T47D (cell line): ENCODE results near the gene CDK14.

Experiments used
- DNase-seq, 2 experiments: peaks; one replicate each; pipeline versions ENCODE4 v3.0.0 to v3.0.0-alpha.2; 2011 to 2012; ENCODE audit warnings: low read depth in 1 of 2, low spot score in 1 of 2
- JUND ChIP-seq: IDR thresholded peaks from 2 replicates; pipeline ENCODE4 v1.6.1; 2012; ENCODE audit warnings: low read depth
- in situ Hi-C: cut with HindIII; loops from 2 replicates; pipeline ENCODE4 v1.10.0; 2016; ENCODE audit warnings: low sequenced_read_pairs, low pct_unique_long_range_greater_than_20kb

The CDK14 gene

DNA sequence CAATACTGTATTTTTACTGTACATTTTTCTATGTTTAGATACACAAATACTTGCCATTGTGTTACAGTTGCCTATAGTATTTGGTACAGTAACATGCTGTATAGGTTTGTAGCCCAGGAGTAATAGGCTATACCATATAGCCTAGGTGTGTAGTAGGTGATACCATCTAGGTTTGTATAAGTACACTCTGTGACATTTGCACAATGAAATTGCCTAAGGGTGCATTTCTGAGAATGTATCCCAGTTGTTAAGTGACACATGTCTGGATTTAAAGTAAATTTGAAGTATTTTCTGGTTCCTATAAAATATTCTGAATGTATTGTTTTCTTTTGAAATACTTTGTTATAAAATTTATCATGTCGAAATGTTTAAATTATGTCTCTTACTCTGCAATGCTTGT is 7.2 kb downstream of the CDK14 start:
- in situ Hi-C loops: no loop called here

DNA sequence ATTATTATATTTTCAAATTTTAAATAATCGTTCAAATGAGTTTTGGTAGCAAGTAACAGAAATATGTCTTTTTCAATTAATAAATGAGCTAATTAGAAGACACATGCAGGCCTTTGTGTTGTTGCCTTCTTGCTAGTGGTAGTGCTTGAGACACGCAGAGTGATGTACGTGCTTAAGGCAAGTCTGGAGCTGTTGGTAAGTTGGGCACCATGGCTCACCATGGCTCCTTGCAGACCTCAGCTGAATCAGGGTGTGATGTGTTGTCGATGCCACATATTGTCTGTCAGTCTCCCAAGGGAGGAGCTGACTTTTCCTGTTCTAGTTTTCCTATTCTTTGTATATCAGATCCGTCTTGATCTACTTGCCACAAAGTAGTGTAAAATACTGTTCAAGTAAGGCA is 8.3 kb downstream of the CDK14 start:
- no peak for DNase-seq
- in situ Hi-C loops: no loop called here
- no peak for TF ChIP-seq JUND

More for the DNA sequence above, 7.2 kb downstream of the CDK14 start:
- peak in 1 of 2 experiments; percentile 68 for DNase-seq
- TF ChIP-seq JUND: no peak

DNA sequence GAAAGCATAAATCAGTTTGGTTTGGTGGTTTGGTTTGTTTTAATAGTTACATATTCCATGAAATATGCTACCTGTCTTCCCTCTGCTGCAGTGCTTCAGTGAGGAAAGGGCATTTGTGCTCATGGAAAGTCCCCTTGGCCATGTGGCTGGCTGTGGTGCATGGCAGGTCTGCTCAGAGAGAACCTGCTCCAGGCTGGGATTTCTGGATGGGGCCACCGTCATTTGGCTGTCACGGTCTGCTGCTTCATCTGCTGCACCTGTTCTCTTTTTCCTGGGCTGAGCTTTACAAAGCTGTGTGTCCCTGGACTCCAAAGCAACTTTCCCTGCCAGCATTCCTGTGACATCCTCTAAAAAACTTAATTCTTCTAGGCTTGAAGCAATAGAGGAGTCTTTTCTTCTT is 8.9 kb downstream of the CDK14 start:
- in situ Hi-C loops: no loop called here
- TF ChIP-seq JUND: no peak
- DNase-seq: no peak

DNA sequence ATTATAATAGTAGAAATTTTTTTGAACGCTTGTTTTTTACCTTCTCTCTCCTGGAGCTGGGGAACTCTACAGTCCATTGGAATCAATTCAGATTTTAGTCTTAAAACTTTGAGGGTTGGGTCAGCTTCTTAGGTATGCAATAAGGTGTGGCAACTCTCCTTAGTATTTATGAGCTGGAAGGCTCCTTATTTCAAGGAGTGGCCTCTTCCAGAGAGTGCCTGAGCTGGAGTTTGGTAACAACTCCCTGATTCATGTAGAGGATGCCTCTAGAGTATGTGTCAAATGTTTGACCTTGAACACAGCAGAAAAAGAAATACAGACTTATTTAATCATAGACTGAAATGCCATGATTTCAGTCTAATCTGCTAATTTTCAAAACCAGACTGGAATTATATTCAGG is 11.1 kb downstream of the CDK14 start:
- DNase-seq: no peak
- no peak for TF ChIP-seq JUND
- in situ Hi-C loops: no loop called here

DNA sequence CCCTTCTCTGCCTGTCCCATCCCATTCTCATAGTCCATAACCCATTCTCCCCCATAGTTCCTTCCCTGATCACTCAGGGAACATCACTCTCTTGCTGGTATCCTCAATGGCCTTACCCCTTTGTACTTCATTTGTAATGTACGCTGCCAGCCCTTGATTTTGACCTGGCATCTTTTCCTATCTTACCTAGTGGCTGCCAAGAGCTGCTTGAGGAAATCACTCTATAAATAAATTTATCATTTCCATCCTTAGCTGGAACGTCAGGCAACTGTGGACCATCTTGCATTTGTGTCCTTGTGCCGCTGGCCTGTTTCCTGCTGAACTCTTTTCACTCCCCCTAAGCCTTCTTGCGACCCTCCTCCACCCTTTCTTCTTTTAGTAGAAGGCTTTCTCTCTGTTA is 14.0 kb downstream of the CDK14 start:
- in situ Hi-C loops: no loop called here
- no peak for DNase-seq
- no peak for TF ChIP-seq JUND

DNA sequence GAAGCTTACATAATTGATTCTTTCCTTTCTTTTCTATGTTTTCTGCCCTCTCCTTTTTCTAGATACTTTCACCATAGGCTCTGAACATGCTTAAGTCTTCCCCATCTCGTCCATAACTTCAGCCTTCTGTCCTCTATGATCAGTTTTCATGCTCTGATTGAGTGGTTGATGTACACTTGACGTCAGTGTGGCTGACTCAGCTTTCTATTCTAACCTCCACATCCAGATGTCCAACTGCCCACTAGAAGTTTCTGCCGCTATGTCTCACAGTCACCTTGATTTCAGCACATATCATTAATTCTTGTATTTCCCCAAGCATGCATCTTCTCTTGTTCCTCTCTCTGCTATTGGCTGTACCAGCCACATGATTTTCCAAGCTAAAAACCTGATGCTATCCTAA is 15.0 kb downstream of the CDK14 start:
- DNase-seq: no peak
- in situ Hi-C loops: no loop called here
- no peak for TF ChIP-seq JUND

DNA sequence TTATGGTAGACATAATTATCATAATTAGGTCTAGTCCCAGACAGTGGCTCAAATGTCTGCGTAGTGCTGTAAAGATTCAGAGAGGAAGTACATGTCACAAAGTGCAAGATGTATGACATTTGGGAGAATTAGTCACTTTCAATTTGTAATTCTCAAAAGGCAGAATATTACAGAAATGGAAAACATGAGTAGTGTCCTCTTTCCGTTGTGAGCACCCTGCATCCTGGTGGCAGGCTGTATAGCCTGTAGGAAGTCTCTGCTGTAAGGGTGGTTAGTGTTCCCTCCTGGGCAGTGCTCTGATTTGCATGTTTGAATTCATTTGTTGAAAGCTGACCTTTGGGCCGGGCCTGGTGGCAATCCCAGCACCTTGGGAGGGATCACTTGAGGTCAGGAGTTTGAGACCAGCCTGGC is 17.0 kb downstream of the CDK14 start:
- DNase-seq: no peak
- in situ Hi-C loops: no loop called here
- TF ChIP-seq JUND: no peak

DNA sequence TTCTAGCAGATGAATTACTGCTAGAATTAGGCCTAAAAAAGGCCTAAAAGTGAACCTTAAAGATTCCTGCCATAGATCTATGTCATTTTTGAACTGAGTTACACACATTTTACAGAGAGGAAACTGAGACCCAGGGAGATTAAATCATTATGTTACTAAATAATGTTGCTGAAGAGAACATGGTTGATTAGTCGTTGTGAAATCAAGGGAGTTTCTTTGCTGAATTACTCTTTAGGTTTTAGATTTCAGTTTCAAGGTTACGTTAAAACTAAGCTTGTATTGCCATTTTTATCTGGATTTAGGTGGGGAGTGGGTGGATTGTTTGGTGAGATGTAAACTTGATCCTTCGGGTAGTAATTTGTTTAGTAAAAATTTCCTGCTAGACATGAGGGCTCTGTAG is 21.3 kb downstream of the CDK14 start:
- TF ChIP-seq JUND: no peak
- in situ Hi-C loops: no loop called here
- no peak for DNase-seq

DNA sequence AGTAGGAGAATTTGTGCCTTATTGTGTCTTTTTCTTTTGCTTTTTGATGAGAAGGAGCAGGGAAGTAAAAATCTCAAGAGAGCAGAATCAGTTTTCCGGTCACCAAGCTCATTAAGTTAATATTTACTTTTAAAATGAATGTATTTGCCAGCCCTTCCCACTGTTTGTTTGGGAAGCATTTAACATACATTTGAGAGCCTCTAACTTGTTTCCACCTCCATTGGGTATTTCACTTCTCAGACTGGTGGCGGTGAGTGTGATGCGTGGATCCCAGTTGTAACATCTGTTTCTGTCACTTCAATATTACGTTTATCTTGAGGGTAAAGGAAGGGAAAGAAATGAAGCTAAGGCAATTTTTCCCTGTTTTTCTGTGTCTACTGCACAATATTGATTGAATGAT is 22.8 kb downstream of the CDK14 start:
- in situ Hi-C loops: no loop called here
- DNase-seq: peak in 1 of 2 experiments; percentile 43
- TF ChIP-seq JUND: no peak; the same call in 1 of the 2 replicates

DNA sequence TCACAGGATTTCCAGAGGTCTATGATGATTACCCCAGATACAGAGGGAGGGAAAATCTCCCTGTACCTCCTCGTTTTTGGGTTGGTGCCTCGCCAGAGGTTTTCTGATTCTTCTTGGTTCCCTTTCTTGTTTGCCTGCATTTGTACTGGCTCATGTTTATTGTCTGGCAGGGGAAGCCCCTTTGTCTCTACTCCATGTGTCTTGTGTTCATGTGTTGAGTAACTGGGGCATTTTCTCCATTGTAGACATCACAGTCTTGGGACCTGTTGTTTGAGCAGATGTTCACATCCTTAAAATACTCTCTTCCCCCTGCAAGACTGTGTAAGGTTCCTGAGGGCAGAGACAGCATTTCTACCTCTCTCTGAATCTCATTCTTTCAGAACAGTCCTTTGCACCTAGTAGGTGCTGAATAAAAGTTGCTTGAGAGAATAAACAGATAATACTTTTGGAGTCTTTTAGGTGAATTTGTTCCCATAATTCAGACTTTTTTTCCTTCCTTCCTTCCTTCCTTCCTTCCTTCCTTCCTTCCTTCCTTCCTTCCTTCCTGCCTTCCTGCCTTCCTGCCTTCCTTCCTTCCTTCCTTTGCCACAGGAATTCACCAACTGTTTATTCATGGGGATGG is 25.1 kb downstream of the CDK14 start:
- DNase-seq: no peak
- in situ Hi-C loops: no loop called here
- no peak for TF ChIP-seq JUND

DNA sequence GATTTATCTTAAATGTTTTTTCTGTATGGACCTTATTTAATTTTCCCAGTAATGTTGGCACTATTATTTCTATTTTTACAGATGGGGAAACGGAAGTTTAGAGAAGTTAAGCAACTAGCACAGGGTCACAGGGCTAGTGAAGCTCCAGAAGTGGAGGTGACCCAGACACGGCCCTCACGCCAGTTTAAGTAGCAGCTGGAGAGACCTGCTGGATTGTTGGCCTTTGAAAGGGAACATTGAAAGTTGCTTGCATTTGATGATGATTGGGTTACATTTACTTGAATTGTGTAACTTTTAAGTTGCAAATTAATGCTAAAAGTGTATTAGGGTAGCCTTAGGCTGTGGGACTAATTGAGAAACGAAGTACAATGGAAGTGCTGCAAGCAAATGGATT is 25.6 kb downstream of the CDK14 start:
- in situ Hi-C loops: no loop called here
- peak in 1 of 2 experiments; percentile 34 for DNase-seq
- TF ChIP-seq JUND: no peak

DNA sequence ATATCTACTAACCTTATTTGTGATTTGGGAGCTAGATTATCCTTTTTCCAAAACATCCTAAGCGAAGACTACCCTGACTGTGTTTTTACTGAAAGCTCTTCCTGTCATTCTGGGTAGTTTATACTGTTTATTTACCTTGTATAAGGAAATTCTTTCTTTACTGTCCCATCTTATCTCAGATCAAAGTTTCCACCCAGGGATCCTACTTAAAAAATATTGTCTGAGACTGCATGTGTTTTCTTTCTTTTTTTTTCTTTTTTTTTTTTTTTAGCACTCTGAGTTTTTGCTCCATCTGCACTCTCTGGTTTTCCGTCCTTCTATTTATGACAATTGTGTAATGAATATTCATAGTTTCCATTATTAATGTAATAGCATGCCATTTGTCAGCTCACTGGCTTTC is 26.5 kb downstream of the CDK14 start:
- no peak for DNase-seq
- no peak for TF ChIP-seq JUND
- in situ Hi-C loops: no loop called here

DNA sequence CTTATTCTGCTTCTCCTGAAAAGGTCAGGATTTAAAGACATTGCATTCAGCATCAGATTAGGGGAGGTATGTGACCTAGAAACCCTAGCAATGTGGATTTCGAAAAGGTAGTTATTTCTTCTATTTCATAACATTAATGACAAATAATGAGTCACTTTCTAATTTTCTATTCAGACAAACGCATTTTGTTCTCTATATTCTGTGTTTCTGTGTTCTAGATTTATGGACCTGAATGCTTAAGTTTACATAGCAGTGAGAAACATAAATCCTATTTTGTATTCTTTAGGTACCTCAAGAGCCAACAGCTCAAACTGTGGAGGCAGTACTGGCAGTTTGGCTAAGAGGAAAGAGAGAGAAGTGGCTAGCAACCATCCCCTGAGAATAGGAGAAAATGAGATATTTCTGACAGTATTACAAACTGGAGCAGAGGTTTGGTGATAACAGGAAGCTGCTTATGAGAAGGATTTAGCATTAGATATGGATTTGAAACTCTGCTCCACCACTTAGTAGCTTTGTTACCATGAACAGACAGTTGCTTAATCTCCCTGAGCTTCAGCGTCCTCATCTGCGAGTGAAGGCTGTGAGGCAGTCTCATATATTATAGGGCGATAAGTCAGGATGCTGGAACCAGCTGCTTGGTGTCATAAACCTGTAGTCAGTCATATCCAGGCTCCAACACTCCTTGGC is 28.2 kb downstream of the CDK14 start:
- DNase-seq: no peak
- in situ Hi-C loops: no loop called here
- no peak for TF ChIP-seq JUND

DNA sequence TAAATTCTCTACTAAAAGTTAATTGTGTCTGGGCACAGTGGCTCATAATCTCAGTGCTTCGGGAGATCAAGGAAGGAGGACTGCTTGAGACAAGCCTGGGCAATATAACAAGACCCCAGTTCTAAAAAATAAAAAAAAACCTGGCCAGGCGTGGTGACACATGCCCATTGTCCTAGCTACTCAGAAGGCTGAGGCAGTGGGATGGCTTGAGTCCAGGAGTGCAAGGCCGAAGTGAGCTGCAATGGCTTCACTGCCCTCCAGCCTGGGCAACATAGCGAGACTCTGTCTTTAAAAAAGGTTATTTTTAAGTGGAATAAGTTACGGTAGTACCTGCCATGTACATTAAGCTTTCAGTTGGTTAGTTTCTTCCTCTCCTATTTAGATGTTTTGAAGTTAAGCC is 28.9 kb downstream of the CDK14 start:
- in situ Hi-C loops: no loop called here
- DNase-seq: no peak
- no peak for TF ChIP-seq JUND
